SK-N-SH (cell line): ENCODE measurements around the gene LSMEM2.

Experiments used
- CHD2 ChIP-seq: fragments of 150-350 bp; IDR thresholded peaks from 2 replicates; pipeline ENCODE4 v1.6.1; 2018; ENCODE audit warnings: low read length; ENCODE audit not compliant: partially characterized antibody
- CTCF ChIP-seq: fragments of 200-600 bp; sonication (generic); IDR thresholded peaks from 2 replicates; pipeline ENCODE4 v1.6.1; 2017; ENCODE audit warnings: antibody characterized with exemption, mild to moderate bottlenecking, moderate library complexity
- EP300 ChIP-seq, 2 experiments: IDR thresholded peaks; 2 replicates each; pipeline versions ENCODE4 v1.4.0 to v1.6.1; 2012; ENCODE audit warnings: borderline replicate concordance in 1 of 2, low read depth in 1 of 2, low read length in 1 of 2
- EZH2phosphoT487 ChIP-seq: fragments of 200-600 bp; sonication (generic); IDR thresholded peaks from 2 replicates; pipeline ENCODE4 v1.6.1; 2017; ENCODE audit warnings: low read depth, mixed run types, mild to moderate bottlenecking, antibody characterized with exemption, moderate library complexity, borderline replicate concordance
- FOXJ3 ChIP-seq: sonication (generic); formaldehyde crosslinking; IDR thresholded peaks from 2 replicates; pipeline ENCODE4 v1.5.1; 2020; ENCODE audit warnings: mild to moderate bottlenecking, missing genetic modification reagents
- GABPA ChIP-seq: IDR thresholded peaks from 2 replicates; pipeline ENCODE4 v1.4.0; 2012; ENCODE audit warnings: low read depth, mild to moderate bottlenecking
- JUND ChIP-seq: IDR thresholded peaks from 2 replicates; pipeline ENCODE4 v1.4.0; 2012
- MXI1 ChIP-seq: IDR thresholded peaks from 2 replicates; pipeline ENCODE4 v1.6.1; 2012; ENCODE audit warnings: mild to moderate bottlenecking, low read depth, low read length, improper control_type of control experiment
- POLR2AphosphoS5 ChIP-seq: IDR thresholded peaks from 2 replicates; pipeline ENCODE4 v1.6.1; 2012; ENCODE audit warnings: low read depth, low read length
- RFX5 ChIP-seq: IDR thresholded peaks from 2 replicates; pipeline ENCODE4 v1.6.1; 2012; ENCODE audit warnings: mild to moderate bottlenecking, improper control_type of control experiment, low read length
- SMC3 ChIP-seq: IDR thresholded peaks from 2 replicates; pipeline ENCODE4 v1.6.1; 2012; ENCODE audit warnings: low read depth, low read length, improper control_type of control experiment
- YY1 ChIP-seq: IDR thresholded peaks from 2 replicates; pipeline ENCODE4 v1.4.0; 2012; ENCODE audit warnings: low read depth, mild to moderate bottlenecking
- TF ChIP-seq, protein P1 (sequence below): IDR thresholded peaks from 2 replicates; pipeline ENCODE4 v1.4.0; 2012; ENCODE audit warnings: low read depth, borderline replicate concordance
- TF ChIP-seq, protein P2 (sequence below): IDR thresholded peaks from 2 replicates; pipeline ENCODE4 v1.4.0; 2012; ENCODE audit warnings: low read depth, borderline replicate concordance

GRCh38 chr3:50275141-50275995 lies 3.5 kb upstream of the LSMEM2 start:
- TF ChIP-seq CTCF (no peak), MXI1 (no peak), POLR2AphosphoS5 (no peak), JUND (no peak), EP300 (IDR thresholded peaks at IDR 0.05; ENCODE audit: borderline replicate concordance in 1 of 2, low read depth in 1 of 2, low read length in 1 of 2) (no peak), SMC3 (no peak), CHD2 (no peak), EZH2phosphoT487 (no peak), RFX5 (no peak), FOXJ3 (CRISPR knock-in tag) (no peak), GABPA (no peak), YY1 (no peak)
- TF ChIP-seq, protein P1, sequence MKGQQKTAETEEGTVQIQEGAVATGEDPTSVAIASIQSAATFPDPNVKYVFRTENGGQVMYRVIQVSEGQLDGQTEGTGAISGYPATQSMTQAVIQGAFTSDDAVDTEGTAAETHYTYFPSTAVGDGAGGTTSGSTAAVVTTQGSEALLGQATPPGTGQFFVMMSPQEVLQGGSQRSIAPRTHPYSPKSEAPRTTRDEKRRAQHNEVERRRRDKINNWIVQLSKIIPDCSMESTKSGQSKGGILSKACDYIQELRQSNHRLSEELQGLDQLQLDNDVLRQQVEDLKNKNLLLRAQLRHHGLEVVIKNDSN = no peak
- TF ChIP-seq, protein P2, sequence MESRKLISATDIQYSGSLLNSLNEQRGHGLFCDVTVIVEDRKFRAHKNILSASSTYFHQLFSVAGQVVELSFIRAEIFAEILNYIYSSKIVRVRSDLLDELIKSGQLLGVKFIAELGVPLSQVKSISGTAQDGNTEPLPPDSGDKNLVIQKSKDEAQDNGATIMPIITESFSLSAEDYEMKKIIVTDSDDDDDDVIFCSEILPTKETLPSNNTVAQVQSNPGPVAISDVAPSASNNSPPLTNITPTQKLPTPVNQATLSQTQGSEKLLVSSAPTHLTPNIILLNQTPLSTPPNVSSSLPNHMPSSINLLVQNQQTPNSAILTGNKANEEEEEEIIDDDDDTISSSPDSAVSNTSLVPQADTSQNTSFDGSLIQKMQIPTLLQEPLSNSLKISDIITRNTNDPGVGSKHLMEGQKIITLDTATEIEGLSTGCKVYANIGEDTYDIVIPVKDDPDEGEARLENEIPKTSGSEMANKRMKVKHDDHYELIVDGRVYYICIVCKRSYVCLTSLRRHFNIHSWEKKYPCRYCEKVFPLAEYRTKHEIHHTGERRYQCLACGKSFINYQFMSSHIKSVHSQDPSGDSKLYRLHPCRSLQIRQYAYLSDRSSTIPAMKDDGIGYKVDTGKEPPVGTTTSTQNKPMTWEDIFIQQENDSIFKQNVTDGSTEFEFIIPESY = no peak
